IMR-90 (cell line): ENCODE results near the gene GAB1. TPM values are rescaled to one million over a fixed set of nuclear protein-coding genes. Genes with fewer than 3 reads are reported as not detected.
A peak's percentile ranks its signal among the peaks of the same experiment; 100 is the strongest.

Source experiments
- ATAC-seq: fragments of 200-7000 bp; cut with Tn5 transposase; 2 replicates; pipeline ENCODE4 v1.9.1; 2020; ENCODE audit warnings: low read depth, mild to moderate bottlenecking, moderate library complexity
- BruUV-seq: library from RNA; stranded (reverse); fragments of 400-500 nt; replicated peaks from 2 replicates; lab custom pipeline; 2021; lab: Mats Ljungman, UMichigan
- CTCF ChIA-PET: fragments of 300-600 bp; formaldehyde crosslinking; extraction: SDS; loops from one replicate; lab custom pipeline; 2021; ENCODE audit warnings: antibody characterized with exemption; lab: Yijun Ruan, JAX
- POLR2A ChIA-PET: fragments of 300-600 bp; sonication (Branson Sonifier 250); formaldehyde crosslinking; loops from one replicate; lab custom pipeline; 2022; ENCODE audit warnings: antibody characterized with exemption; ENCODE audit not compliant: unreplicated experiment; lab: Charles Lee
- DNase-seq: peaks from one replicate; pipeline ENCODE4 v3.0.0; 2013
- H2AFZ ChIP-seq: replicated peaks from 2 replicates; pipeline ENCODE3; 2013; ENCODE audit warnings: low read length, mild to moderate bottlenecking; ENCODE audit not compliant: poor library complexity
- H2AK5ac ChIP-seq: 2 replicates; pipeline ENCODE4 v1.6.1; 2013; ENCODE audit warnings: low read depth, low read length, inconsistent platforms
- H2AK9ac ChIP-seq: replicated peaks from 2 replicates; pipeline ENCODE3; 2013; ENCODE audit warnings: mild to moderate bottlenecking, low read depth, low read length, moderate library complexity; ENCODE audit not compliant: poor library complexity
- H2BK120ac ChIP-seq: 2 replicates; pipeline ENCODE4 v1.6.1; 2013; ENCODE audit warnings: low read depth, low read length, inconsistent platforms
- H2BK15ac ChIP-seq: 3 replicates; pipeline ENCODE4 v1.6.1; 2013; ENCODE audit warnings: low read depth, low read length, inconsistent platforms
- H2BK20ac ChIP-seq: 2 replicates; pipeline ENCODE4 v1.6.1; 2013; ENCODE audit warnings: low read depth, mild to moderate bottlenecking, inconsistent platforms, low read length, moderate library complexity
- H2BK5ac ChIP-seq: 2 replicates; pipeline ENCODE4 v1.6.1; 2013; ENCODE audit warnings: mild to moderate bottlenecking, low read depth, low read length, inconsistent platforms; ENCODE audit not compliant: poor library complexity, severe bottlenecking
- H3K14ac ChIP-seq: replicated peaks from 2 replicates; pipeline ENCODE4 v1.6.1; 2013; ENCODE audit warnings: low read depth, low read length, inconsistent platforms
- H3K18ac ChIP-seq: 2 replicates; pipeline ENCODE4 v1.6.1; 2013; ENCODE audit warnings: low read depth, low read length, control low read depth
- H3K23ac ChIP-seq: 2 replicates; pipeline ENCODE4 v1.6.1; 2013; ENCODE audit warnings: low read depth, low read length, inconsistent platforms
- H3K27ac ChIP-seq: 2 replicates; pipeline ENCODE4 v1.5.1; 2013; ENCODE audit warnings: mild to moderate bottlenecking, control low read depth, low read length; ENCODE audit not compliant: insufficient read depth
- H3K27me3 ChIP-seq: 2 replicates; pipeline ENCODE4 v1.6.1; 2013; ENCODE audit warnings: low read length; ENCODE audit not compliant: control insufficient read depth, insufficient read depth
- H3K36me3 ChIP-seq: 2 replicates; pipeline ENCODE4 v1.6.1; 2013; ENCODE audit warnings: low read length, mixed read lengths; ENCODE audit not compliant: control insufficient read depth, insufficient read depth
- H3K4ac ChIP-seq: 2 replicates; pipeline ENCODE4 v1.6.1; 2013; ENCODE audit warnings: low read depth, low read length, inconsistent platforms
- H3K4me1 ChIP-seq: 2 replicates; pipeline ENCODE4 v1.6.1; 2013; ENCODE audit warnings: low read length, mixed read lengths; ENCODE audit not compliant: control insufficient read depth, insufficient read depth
- H3K4me2 ChIP-seq: 2 replicates; pipeline ENCODE4 v1.6.1; 2013; ENCODE audit warnings: low read depth, mild to moderate bottlenecking, control low read depth, low read length, moderate library complexity
- H3K4me3 ChIP-seq: 2 replicates; pipeline ENCODE4 v1.5.1; 2013; ENCODE audit warnings: low read depth, mild to moderate bottlenecking, control low read depth, low read length, moderate library complexity; ENCODE audit not compliant: insufficient read depth
- H3K56ac ChIP-seq: 2 replicates; pipeline ENCODE4 v1.6.1; 2013; ENCODE audit warnings: low read length, inconsistent platforms; ENCODE audit not compliant: insufficient read depth; ENCODE audit errors: extremely low read depth
- H3K79me1 ChIP-seq, 2 experiments: 2 replicates each; pipeline ENCODE4 v1.6.1; 2013; ENCODE audit warnings: low read length in 2 of 2, inconsistent platforms in 1 of 2, low read depth in 1 of 2
- H3K9ac ChIP-seq: 2 replicates; pipeline ENCODE4 v1.6.1; 2013; ENCODE audit warnings: low read depth, low read length, control low read depth
- H3K9me1 ChIP-seq: 2 replicates; pipeline ENCODE4 v1.6.1; 2013; ENCODE audit warnings: low read length, inconsistent platforms; ENCODE audit not compliant: insufficient read depth
- H3K9me3 ChIP-seq: 2 replicates; pipeline ENCODE4 v1.6.1; 2013; ENCODE audit warnings: low read length; ENCODE audit not compliant: control insufficient read depth, insufficient read depth
- H4K20me1 ChIP-seq: 2 replicates; pipeline ENCODE4 v1.6.1; 2013; ENCODE audit warnings: low read length, inconsistent platforms; ENCODE audit not compliant: insufficient read depth
- H4K5ac ChIP-seq: 2 replicates; pipeline ENCODE4 v1.6.1; 2013; ENCODE audit warnings: mild to moderate bottlenecking, low read depth, low read length, control low read depth
- H4K8ac ChIP-seq, 2 experiments: 2 replicates each; pipeline ENCODE4 v1.6.1; 2013; ENCODE audit warnings: low read depth in 2 of 2, low read length in 2 of 2, control low read depth in 1 of 2, inconsistent platforms in 1 of 2
- H4K91ac ChIP-seq: 2 replicates; pipeline ENCODE4 v1.6.1; 2013; ENCODE audit warnings: low read depth, low read length, inconsistent platforms; ENCODE audit not compliant: insufficient read depth
- CHD1 ChIP-seq: IDR thresholded peaks from 2 replicates; pipeline ENCODE4 v1.6.1; 2012; ENCODE audit warnings: low read depth, low read length, improper control_type of control experiment
- MAZ ChIP-seq: IDR thresholded peaks from 2 replicates; pipeline ENCODE4 v1.6.1; 2012; ENCODE audit warnings: low read depth, mild to moderate bottlenecking, low read length, improper control_type of control experiment, moderate library complexity, borderline replicate concordance
- POLR2A ChIP-seq: IDR thresholded peaks from 2 replicates; pipeline ENCODE4 v1.6.1; 2012; ENCODE audit warnings: mild to moderate bottlenecking, low read depth, low read length
- WGBS, 2 experiments: methylation state at CpG; one replicate each; pipeline versions ENCODE4 v1.1.5 to v1.1.7; 2013; ENCODE audit warnings: missing lambda C conversion rate in 2 of 2; ENCODE audit not compliant: insufficient read length in 1 of 2; ENCODE audit errors: extremely low coverage in 2 of 2; 5-methylcytosine and 5-hydroxymethylcytosine counted together
- dilution Hi-C: fragments of 300-500 bp; cut with HindIII; formaldehyde crosslinking; loops from one replicate; pipeline ENCODE4 v1.14.3; 2018; ENCODE audit warnings: low sequenced_read_pairs; ENCODE audit not compliant: unreplicated experiment
- in situ Hi-C: fragments of 300-500 bp; cut with MboI; formaldehyde crosslinking; loops from 3 replicates; pipeline ENCODE4 v1.14.3; 2019; ENCODE audit warnings: low sequenced_read_pairs, inconsistent platforms, mixed read lengths
- intact Hi-C: fragments of 100-400 bp; cut with micrococcal nuclease; formaldehyde crosslinking; loops from 2 replicates; pipeline ENCODE4 v1.10.0; 2022
- polyA plus RNA-seq, 3 experiments: library from polyadenylated mRNA; depleted of rRNA; stranded (reverse); fragments of >200 nt; gene quantifications; 2 replicates each; pipeline ENCODE4 v1.2.3, GENCODE V29; 2012; ENCODE audit warnings: low replicate concordance in 1 of 3
- total RNA-seq: library from RNA; depleted of rRNA; stranded (reverse); fragments of >200 nt; gene quantifications from 2 replicates; pipeline ENCODE4 v1.2.3, GENCODE V29; 2012

GAB1 gene
- total and polyA plus RNA-seq, 2 of the 4 experiments (the other 2 are of a cell fraction) = 2.8 to 12.0 TPM

GRCh38 chr4:143335979-143336780 lies 496 bp upstream of the GAB1 start:
- CTCF ChIA-PET = no interaction called here
- peak overlapping the region; percentile 100 for H2AFZ ChIP-seq
- BruUV-seq = no TSS peak
- H3K27ac ChIP-seq = peak overlapping the region; percentile 93
- H3K79me1 ChIP-seq = peaks cover 0 to 21% of the 10 kb centered on the region in 2 experiments; a peak in 2 of 4 replicates
- H3K4ac ChIP-seq = peak overlapping the region; percentile 91
- H2BK20ac ChIP-seq = peak overlapping the region; percentile 67; the same call in 1 of the 2 replicates
- peaks cover 17% of the 10 kb centered on the region; the same call in 1 of the 2 replicates for H4K20me1 ChIP-seq
- POLR2A ChIA-PET = interaction anchor here (0.6 to 0.7 kb wide), 2 partner anchors 9 to 38 kb away, joined by 4 to 5 read pairs; no protein-coding TSS in a partner anchor
- in situ Hi-C loops (loop anchor here (25.0 kb wide), 1 partner anchor 124 kb away; no protein-coding TSS in a partner anchor), intact Hi-C loops (loop anchor here (1.0 to 5.0 kb wide), 3 partner anchors 46 to 129 kb away; no protein-coding TSS in a partner anchor), dilution Hi-C loops (no loop called here)
- ATAC-seq (peak; percentile 86), DNase-seq (peak; percentile 90)
- no peak for TF ChIP-seq CHD1
- peak; percentile 54 for TF ChIP-seq POLR2A
- peak; percentile 96 for TF ChIP-seq MAZ
- H4K8ac ChIP-seq = peak overlapping the region; percentile 88 to 91; a peak in 3 of 4 replicates
- H4K5ac ChIP-seq = peak overlapping the region; percentile 66; the same call in 1 of the 2 replicates
- H3K9me3 ChIP-seq = no peaks in the 10 kb centered on the region
- H2BK120ac ChIP-seq = peak overlapping the region; percentile 90
- H2BK5ac ChIP-seq = peak overlapping the region; percentile 88
- peak overlapping the region; percentile 97 for H2AK9ac ChIP-seq
- H2AK5ac ChIP-seq = no peak overlapping the region
- H3K18ac ChIP-seq = peak overlapping the region; percentile 71
- peak overlapping the region; percentile 78 for H3K56ac ChIP-seq
- H3K36me3 ChIP-seq = no peaks in the 10 kb centered on the region
- peaks cover under 1% of the 10 kb centered on the region; the same call in 1 of the 2 replicates for H3K4me1 ChIP-seq
- H3K23ac ChIP-seq = peak overlapping the region; percentile 90
- H3K14ac ChIP-seq = peak overlapping the region; percentile 97
- no peaks in the 10 kb centered on the region for H3K9me1 ChIP-seq
- H2BK15ac ChIP-seq = peak overlapping the region; percentile 92; the same call in 2 of the 3 replicates
- H3K27me3 ChIP-seq = no peaks in the 10 kb centered on the region
- peak overlapping the region; percentile 84 for H4K91ac ChIP-seq
- 1% methylated on average over 25 of the region's 85 CpGs; no CpG with 5 or more reads in 1 of the 2 experiments for WGBS, 2 experiments
- H3K4me2 ChIP-seq = peak overlapping the region; percentile 80
- H3K4me3 ChIP-seq = peak overlapping the region; percentile 94
- peak overlapping the region; percentile 76 for H3K9ac ChIP-seq
